Measurements from ENCODE around the gene TEC. TPM values are rescaled to one million over a fixed set of nuclear protein-coding genes. Genes with fewer than 3 reads are reported as not detected.

TEC gene
- total RNA-seq, 1 experiment from 2014 or later = 3.6 TPM

DNA sequence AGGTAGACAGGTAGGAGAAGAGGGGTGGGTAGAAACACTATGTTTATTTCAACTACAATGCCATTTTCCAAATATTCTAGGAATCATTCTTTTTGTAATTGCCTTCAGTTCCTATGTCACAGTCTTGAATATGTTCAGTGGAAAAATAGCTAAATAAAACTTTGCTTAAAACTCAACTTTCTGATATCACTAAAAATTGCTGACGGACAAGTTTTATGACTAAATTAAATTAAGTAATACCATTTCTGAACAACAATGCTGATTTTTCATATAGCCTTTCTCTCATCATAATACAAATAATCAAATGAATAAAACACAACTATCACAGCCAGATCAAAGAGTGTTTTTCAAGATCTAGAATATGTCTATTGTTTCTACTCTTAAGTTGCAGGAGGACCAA, 53.1 kb downstream of the TEC start:
- DNase-seq (ENCODE audit: low read depth) = no peak
- in situ Hi-C loops (cut with HindIII; ENCODE audit: low pct_unique_long_range_greater_than_20kb, low sequenced_read_pairs) = no loop called here

DNA sequence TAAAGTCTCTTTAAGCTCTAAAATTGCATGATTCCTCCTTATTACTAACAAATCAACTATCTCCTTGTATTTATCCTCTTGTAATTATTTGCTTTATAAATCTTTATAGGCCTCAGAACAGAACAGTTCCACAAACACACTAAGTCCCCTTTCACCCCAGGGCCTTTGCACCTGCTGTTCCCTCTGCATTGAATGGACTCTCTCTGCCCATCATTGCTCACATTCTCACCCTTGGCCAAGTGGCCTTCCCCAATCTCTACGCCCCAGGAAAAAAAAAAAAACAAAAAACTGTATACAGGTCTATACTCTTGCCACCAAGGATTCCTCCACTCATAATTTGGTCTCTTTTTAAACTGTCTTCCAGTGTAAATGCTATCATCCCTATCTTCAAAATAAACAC, 53.7 kb downstream of the TEC start:
- DNase-seq (ENCODE audit: low read depth) = no peak
- in situ Hi-C loops (cut with HindIII; ENCODE audit: low pct_unique_long_range_greater_than_20kb, low sequenced_read_pairs) = no loop called here

DNA sequence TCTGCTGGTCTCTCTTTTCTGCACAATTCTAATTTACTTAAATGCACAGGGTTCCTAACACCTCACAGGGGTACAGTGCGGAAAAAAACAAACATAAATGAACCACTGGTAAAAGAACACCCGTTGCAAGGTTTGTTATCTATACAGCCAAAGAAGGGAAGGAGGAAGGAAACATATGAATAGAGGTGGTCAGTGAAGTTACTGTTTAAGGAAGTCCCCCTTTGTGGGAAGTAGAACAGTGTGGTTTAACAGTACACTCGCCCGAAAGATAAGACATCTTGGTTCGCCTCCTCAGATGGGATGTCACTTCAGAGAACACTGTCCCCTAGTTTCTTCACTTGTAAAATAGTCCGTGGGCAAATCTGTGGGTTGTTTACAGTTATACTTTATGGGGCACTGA, 57.5 kb downstream of the TEC start:
- no peak for DNase-seq (ENCODE audit: low read depth)
- in situ Hi-C loops (cut with HindIII; ENCODE audit: low pct_unique_long_range_greater_than_20kb, low sequenced_read_pairs) = no loop called here

DNA sequence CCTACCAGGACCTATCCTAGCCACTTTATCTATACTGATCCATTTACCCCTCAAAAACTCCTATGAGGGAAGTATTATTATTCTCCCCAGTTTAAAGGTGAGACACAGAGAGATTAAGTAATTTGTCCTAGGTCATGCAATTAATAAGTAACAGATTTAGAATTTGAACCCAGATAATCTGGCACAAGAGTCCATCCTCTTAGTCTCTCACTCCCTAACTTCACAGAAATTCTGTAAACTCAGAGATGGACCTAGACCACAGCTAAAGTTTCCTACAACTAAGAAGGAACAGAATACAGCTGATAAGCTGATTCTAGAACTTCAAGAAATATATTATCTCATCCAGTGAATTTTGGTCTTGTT, 58.7 kb downstream of the TEC start:
- in situ Hi-C loops (cut with HindIII; ENCODE audit: low pct_unique_long_range_greater_than_20kb, low sequenced_read_pairs) = no loop called here
- DNase-seq (ENCODE audit: low read depth) = no peak

DNA sequence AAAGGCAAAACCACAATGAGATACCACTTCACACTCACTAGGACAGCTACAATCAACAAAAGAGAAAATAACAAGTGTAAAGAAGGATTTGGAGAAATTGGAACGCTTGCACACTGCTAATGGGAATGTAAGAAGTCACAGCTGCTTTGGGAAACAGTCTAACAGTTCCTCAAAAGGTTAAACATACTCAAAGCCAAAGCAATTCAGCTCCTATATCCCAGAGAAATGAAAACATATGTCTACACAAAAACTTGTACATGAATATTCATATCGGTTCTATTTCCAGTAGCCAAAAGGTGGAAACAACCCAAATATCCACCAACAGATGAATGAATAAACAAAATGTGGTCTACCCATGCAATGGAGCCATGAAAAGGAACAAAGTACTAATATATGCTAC, 64.0 kb downstream of the TEC start:
- no peak for DNase-seq (ENCODE audit: low read depth)
- in situ Hi-C loops (cut with HindIII; ENCODE audit: low pct_unique_long_range_greater_than_20kb, low sequenced_read_pairs) = no loop called here

DNA sequence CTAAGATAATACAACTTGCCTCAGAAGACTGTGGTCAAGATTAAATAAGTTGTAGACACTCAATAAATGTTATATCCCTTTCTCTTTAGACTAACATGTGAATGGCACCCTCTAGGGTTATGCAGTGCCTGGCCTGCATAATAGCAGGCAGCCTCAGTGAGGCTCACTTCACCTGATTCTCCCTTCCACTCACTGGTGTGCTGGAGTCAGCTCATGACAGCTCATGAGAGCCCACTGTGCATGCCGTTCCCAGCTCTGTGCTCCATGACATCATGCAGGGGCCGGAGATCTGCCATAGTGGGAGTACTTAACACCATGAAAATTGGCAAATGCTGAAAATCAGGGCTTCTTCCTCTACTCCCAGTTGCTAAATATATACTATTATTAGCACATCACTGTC, 64.5 kb downstream of the TEC start:
- in situ Hi-C loops (cut with HindIII; ENCODE audit: low pct_unique_long_range_greater_than_20kb, low sequenced_read_pairs) = no loop called here
- DNase-seq (ENCODE audit: low read depth) = no peak

DNA sequence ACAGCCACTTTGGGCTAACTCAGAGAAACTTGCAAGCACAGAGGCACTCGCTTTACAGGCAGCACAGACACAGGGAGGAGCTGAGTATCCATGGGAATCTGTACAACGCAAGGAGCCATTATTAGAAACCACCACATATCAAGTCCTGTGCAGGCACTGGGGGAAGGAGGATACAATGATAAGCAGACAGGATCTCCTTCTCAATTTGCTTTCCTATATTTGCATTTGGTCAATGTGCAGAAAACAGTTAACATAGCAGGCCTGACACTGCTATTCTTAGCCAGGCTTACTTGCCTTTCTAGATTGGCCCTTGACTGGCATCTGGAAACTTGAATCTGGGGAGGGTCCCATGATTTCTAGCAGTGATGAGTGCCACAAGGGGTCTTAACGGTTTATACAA, 65.8 kb downstream of the TEC start:
- DNase-seq (ENCODE audit: low read depth) = no peak
- in situ Hi-C loops (cut with HindIII; ENCODE audit: low pct_unique_long_range_greater_than_20kb, low sequenced_read_pairs) = no loop called here

DNA sequence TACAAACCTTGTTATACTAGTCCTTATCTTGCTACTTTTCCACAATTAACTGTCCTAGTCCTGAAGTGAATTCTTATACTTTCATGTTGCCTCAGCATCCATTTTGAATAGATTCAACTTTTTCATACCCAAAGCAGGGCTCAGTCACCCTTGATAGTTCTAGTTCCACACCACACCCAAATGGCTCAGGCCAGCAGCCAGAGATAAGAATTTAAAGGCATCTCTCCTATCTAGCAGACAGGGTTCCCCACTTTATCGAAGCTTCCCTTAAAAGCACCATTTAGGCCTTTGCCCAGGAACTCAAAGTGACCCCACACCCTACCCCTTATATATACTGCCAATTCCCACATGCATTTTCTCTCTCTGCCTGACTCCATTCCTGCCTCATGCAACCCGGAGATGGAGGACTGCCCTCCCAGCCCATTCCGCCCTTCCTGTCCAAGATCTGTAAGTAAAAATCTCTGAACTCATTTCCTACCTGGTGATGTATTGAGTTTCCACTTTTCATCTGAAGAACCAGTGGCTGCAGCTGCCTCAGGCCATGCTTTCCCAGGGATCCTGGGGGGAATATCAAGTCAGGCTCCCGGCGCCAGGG, 71.9 kb downstream of the TEC start:
- in situ Hi-C loops (cut with HindIII; ENCODE audit: low pct_unique_long_range_greater_than_20kb, low sequenced_read_pairs) = no loop called here
- no peak for DNase-seq (ENCODE audit: low read depth)

DNA sequence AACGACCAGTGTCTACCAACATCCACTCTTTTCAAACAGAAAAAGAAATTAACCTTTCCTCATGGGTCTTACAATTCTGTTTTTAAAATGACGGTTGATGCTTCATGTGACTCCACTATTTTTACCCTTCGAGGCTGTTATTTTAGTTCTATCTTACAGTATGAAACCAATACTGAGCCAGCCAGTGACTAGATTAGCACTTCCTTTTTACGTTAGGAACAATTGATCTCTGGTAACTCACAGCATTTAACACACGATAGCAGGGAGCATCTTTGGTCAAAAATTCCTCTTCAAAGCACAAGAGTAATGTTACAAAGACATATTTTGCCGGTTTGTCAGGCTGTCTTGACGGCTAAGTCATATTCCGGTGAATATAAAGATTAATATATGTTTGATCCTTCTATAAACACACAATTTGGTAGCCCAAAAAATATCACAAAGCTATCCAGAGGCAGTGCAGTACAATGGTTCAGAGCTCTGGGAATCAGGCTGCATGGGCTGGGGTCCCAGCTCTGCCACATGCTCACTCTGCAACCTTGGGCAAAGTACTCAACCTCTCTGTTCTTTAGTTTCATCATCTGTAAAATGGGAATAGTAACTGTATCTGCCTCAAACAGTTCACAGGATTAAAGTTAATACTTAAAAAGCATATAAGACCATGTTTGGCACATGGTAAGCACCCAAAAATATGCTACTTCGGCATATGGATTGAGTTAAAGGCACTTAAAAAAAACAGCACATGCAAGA, 72.7 kb downstream of the TEC start:
- in situ Hi-C loops (cut with HindIII; ENCODE audit: low pct_unique_long_range_greater_than_20kb, low sequenced_read_pairs) = no loop called here
- no peak for DNase-seq (ENCODE audit: low read depth)

DNA sequence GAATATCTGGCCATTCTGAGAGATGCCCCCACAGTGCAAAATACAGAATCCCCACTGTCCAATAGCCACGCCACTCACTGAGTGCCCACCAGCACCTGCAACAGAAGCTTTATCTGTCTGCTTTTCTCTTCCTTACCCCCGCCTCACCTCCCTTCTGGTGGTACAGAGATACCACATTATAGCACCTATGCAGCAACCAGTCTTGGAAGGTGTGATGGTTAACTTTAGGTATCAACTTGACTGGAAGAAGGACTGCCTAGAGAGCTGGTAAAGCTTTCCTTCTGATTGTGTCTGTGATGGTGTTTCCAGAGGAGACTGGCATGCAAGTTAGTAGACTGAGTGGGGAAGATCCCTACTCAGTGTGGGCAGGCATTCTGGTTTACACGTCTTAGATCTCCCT, 73.8 kb downstream of the TEC start:
- in situ Hi-C loops (cut with HindIII; ENCODE audit: low pct_unique_long_range_greater_than_20kb, low sequenced_read_pairs) = no loop called here
- DNase-seq (ENCODE audit: low read depth) = no peak

DNA sequence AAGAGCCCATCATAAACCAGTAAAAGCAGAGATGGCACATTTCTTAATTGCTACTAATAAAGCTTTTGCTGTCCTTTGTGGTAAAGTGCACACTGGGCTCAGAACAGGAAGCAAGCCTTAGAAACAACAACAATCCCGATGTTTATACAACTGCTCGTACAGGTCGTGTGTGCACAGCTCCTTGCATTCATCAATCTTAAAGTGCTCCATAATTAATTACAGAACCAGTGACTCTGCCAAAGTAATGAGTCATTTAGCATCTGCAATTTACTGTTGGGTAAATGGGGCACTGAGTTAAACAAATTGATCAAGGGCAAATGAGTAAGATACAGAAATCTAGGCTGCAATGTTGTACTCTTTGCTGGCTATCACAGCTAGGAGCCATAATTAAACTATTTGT, 74.3 kb downstream of the TEC start:
- in situ Hi-C loops (cut with HindIII; ENCODE audit: low pct_unique_long_range_greater_than_20kb, low sequenced_read_pairs) = no loop called here
- peak; percentile 33 for DNase-seq (ENCODE audit: low read depth)

DNA sequence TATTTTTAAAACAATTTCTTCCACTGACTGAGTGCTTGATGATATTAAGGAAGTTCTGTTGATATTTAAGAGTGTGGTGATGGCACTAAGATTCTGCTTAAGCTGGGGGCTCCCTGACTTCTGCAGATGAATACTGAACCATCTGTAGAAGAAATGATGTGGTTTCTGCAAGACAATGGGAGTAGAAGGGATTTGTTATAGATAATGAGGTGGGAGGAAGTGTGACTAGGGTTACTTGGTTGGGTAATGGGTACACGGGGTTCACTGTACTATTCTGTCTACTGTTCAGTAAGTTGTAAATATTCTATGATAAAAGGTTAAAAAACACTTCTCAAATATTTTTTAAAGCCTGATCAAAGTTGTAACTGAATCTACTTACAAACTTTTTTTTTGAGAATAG, 74.7 kb downstream of the TEC start:
- in situ Hi-C loops (cut with HindIII; ENCODE audit: low pct_unique_long_range_greater_than_20kb, low sequenced_read_pairs) = no loop called here
- no peak for DNase-seq (ENCODE audit: low read depth)

DNA sequence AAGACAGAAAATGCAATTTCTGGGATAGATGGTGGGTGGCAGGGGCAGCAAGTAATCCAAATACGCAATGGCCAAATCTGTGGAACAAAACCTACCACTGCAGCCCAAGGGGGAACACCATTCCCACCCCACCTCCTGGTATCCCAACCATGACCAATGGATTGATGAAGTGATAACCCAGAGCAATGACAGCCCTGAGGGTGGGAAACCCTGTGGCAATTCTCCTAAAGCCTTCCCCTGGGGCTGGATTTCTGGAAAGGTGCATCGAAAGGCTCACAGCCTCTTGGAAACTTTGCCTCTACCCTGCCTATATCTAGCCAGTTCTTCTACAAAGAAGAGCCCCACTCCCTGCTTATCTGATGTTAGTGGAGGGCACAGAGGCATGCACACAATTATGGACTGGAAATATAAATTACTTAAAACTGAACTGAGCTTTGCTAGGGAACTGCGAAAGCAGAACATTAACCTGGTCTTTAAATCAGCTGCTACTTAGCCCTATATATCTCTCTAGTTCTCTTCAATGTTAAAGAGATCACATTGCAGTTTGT, 75.6 kb downstream of the TEC start:
- DNase-seq (ENCODE audit: low read depth) = no peak
- in situ Hi-C loops (cut with HindIII; ENCODE audit: low pct_unique_long_range_greater_than_20kb, low sequenced_read_pairs) = no loop called here

DNA sequence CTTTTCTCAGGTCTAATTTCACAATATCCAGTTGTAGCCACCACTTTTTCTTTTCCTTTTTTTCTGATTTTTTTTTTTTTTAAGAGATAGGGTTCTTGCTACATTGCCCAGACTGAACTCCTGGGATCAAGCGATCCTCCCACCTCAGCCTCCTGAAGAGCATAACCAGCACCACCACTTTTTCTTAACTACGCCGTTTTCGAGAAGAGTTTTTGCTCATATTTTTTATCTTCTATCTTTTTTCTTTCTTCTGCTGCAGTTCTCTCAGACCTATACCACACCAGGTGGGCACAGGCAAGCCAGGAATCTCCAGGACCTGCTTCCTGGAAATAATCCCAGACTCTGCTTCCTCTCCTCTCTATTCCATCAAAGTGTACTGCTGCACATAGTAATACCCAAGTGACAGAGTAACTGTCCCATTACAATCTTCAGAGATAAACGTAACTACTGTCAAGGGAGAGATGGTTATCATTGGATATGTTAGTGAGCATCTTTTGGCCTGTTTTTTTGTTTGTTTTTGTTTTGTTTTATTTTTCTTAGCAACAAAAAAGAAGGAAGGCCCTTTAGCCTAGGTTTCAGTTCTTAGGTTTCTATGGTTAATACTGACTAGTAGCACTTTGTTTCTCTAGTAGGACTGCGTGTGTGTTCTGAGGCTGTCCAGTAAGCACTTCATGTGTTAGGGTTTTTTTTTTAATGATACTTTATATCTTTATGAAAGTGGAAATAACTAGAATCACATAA, 76.4 kb downstream of the TEC start:
- DNase-seq (ENCODE audit: low read depth) = no peak
- in situ Hi-C loops (cut with HindIII; ENCODE audit: low pct_unique_long_range_greater_than_20kb, low sequenced_read_pairs) = no loop called here

DNA sequence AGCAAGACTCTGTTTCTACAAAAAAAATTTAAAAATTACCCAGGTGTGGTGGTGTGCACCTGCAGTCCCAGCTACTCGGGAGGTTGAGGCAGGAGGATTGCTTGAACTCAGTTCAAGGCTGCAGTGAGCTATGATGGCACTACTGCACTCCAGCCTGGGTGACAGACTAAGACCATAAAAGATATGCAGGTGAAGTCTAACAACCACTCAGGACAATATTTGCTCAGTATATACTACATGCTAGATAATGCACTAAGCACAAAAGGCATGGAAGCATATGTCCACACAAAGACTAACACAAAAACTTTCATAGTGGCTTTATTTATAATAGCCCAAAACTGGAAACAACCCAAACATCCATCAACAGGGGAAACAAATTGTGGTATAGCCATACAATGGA, 77.9 kb downstream of the TEC start:
- DNase-seq (ENCODE audit: low read depth) = no peak
- in situ Hi-C loops (cut with HindIII; ENCODE audit: low pct_unique_long_range_greater_than_20kb, low sequenced_read_pairs) = no loop called here

DNA sequence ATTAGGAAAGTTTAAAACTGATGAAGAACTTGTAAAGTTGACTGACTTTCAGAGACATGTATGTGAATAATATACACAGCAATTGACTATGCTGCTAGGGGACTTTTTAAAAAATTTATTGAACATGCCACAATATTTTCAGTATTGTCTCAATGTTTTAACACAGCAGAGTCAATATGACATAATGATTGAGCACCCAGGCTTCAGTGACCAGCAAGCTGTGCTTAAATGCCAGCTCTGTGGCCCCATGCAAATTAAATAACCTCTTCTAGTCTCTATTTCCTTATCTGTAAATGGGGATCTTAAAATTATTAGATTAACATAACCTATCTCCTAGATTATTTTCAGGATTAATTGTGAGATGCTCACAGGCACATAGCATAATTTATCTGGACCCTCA, 78.8 kb downstream of the TEC start:
- in situ Hi-C loops (cut with HindIII; ENCODE audit: low pct_unique_long_range_greater_than_20kb, low sequenced_read_pairs) = no loop called here
- DNase-seq (ENCODE audit: low read depth) = no peak

DNA sequence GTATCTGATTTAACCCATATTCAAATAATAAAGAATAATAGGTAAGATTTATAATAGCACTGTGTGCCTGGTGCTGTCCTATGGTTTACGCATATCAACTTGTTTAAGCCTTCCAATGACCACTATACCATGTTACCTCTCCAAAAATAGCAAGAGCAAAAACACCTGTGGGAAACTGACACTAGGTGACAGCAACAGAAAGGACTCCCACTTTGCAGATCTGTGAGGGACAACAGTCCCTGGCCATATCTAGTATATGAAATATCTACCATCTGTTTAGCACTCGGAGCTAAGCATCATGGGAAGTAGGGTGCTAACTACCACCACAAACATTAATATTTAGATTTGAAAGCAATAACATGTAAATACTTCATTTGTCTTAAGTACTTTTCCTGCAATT, 79.9 kb downstream of the TEC start:
- in situ Hi-C loops (cut with HindIII; ENCODE audit: low pct_unique_long_range_greater_than_20kb, low sequenced_read_pairs) = no loop called here
- DNase-seq (ENCODE audit: low read depth) = no peak

DNA sequence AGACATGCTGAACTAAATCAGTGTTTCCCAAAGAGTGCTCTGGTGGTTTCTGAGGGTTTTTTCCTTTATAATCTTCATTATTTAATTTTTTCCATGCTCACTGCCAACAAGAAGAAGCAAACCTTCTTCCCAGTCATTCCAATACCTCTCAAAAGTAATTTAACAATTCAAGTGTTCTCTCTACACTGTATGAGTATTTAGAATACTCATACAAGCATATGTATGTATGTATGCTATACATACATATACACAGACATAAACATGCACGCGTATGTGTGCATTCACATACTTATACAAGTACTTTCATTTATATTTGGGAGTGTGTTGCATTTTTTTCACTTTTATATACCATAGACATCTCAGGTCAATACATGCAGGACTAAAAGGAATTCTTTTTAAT, 81.2 kb downstream of the TEC start:
- no peak for DNase-seq (ENCODE audit: low read depth)
- in situ Hi-C loops (cut with HindIII; ENCODE audit: low pct_unique_long_range_greater_than_20kb, low sequenced_read_pairs) = no loop called here

DNA sequence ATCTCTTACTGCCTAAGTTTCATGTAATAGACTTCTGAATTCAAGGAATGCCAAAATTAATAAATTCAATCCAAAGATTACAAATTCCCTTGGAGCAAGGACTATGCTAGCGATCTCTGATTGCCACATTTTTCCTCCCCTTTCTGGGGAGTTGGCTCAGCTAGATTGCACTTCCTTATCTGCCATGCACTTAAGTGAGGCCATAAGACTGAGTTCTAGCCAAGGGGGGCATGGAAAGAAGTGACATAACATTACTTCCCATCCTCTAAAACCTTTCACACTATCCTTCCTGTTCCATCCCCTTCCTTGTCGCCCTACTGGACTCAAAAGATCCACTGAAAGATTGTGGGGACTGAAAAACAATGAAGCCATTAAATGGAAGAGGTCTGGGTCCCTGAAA, 81.8 kb downstream of the TEC start:
- in situ Hi-C loops (cut with HindIII; ENCODE audit: low pct_unique_long_range_greater_than_20kb, low sequenced_read_pairs) = no loop called here

More for the DNA sequence above, 81.8 kb downstream of the TEC start:
- no peak for DNase-seq (ENCODE audit: low read depth)
